GM12892 (cell line): Measurements from ENCODE around the gene BMPR2.

Experiments used
- POLR2A ChIP-seq: IDR thresholded peaks from 2 replicates; pipeline ENCODE4 v1.6.1; 2011; ENCODE audit warnings: low read depth, low read length, control low read depth
- POLR2AphosphoS5 ChIP-seq: IDR thresholded peaks from 2 replicates; pipeline ENCODE4 v1.6.1; 2011; ENCODE audit warnings: low read depth, low read length, control low read depth

GRCh38 chr2:202405798-202406197 is 29.7 kb downstream of the BMPR2 start:
- TF ChIP-seq POLR2AphosphoS5 (no peak), POLR2A (no peak)
